Central memory CD4-positive, alpha-beta T cell (primary cell): ENCODE results near the gene KAT14.
"Not testable (repeated sequence)": the region's sequence is repeated elsewhere in the genome, so short reads cannot be mapped to it uniquely, and the experiment has no call there.

Experiments
- DNase-seq: peaks from one replicate; pipeline ENCODE4 v3.0.0; 2022
- total RNA-seq, 3 experiments: gene quantifications; one replicate each; lab custom pipeline; 2026; lab: John Stamatoyannopoulos, UW

KAT14 gene, protein sequence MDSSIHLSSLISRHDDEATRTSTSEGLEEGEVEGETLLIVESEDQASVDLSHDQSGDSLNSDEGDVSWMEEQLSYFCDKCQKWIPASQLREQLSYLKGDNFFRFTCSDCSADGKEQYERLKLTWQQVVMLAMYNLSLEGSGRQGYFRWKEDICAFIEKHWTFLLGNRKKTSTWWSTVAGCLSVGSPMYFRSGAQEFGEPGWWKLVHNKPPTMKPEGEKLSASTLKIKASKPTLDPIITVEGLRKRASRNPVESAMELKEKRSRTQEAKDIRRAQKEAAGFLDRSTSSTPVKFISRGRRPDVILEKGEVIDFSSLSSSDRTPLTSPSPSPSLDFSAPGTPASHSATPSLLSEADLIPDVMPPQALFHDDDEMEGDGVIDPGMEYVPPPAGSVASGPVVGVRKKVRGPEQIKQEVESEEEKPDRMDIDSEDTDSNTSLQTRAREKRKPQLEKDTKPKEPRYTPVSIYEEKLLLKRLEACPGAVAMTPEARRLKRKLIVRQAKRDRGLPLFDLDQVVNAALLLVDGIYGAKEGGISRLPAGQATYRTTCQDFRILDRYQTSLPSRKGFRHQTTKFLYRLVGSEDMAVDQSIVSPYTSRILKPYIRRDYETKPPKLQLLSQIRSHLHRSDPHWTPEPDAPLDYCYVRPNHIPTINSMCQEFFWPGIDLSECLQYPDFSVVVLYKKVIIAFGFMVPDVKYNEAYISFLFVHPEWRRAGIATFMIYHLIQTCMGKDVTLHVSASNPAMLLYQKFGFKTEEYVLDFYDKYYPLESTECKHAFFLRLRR
- total RNA-seq = 20.8 to 29.6 (median 21.2) reads per million in 3 experiments

DNA sequence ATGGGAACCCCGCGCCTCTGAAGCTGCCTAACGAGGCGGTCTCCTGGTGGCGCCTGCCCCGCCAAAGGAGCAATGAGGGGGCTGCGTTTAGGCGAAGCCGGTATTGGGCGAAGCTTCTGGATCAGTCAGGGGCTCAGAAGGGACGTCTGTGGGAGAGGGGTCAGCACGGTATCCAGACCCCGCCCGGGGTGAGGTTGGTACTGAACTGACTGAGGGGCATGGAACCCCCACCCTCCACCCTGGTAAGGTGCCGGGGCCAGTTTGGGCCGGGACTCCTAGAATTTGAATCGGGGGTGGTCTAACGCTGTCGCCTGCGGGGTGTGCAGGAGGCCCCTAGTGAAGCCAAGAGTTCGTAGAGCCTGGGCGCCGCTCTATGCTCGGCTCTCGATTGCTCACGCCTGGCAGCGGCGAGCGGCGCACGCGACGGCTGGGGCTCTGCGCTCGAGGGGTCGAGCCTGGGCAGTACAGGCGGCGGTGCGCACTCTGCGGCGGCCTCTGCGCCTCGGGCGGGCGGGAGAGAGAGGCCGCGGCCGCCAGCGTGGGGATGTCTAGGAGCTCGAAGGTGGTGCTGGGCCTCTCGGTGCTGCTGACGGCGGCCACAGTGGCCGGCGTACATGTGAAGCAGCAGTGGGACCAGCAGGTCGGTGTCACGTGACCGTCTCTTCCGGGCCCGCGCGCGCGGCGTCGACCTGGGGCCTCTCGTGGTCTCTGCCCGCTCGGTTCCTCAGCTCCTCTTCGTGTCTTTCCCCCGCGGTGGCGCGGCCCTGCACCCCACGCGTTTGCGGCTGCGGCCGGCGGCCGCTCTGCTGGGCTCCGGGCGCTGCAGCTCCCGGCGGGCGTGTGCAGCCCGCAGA lies at the start of gene KAT14, which contains the start of gene PET117:
TSS of gene KAT14 (plus strand) at position 452 of the 854 bp plus-strand sequence. CDS start 4,798 bp downstream, outside the sequence.
TSS of gene PET117 (plus strand) at position 452 of the 854 bp plus-strand sequence. CDS start at position 545, 93 bp downstream.
- peak; percentile 90 for DNase-seq

DNA sequence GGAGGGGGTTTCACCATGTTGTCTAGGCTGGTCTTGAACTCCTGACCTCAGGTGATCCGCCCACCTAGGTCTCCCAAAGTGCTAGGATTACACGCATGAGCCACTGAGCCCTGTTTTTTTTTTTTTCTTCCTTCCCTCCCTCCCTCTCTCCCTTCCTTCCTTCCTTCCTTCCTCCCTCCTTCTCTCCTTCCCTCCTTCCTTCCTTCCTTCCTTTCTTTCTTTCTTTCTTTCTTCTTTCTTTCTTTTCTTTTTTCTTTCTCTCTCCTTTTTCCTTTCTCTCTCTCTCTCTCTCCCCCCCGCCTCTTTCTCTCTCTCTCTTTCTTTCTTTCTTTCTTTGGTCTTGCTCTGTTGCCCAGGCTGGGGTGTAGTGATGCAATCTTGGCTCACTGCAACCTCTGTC lies 49.4 kb upstream of the KAT14 start:
- DNase-seq = not testable (repeated sequence)

DNA sequence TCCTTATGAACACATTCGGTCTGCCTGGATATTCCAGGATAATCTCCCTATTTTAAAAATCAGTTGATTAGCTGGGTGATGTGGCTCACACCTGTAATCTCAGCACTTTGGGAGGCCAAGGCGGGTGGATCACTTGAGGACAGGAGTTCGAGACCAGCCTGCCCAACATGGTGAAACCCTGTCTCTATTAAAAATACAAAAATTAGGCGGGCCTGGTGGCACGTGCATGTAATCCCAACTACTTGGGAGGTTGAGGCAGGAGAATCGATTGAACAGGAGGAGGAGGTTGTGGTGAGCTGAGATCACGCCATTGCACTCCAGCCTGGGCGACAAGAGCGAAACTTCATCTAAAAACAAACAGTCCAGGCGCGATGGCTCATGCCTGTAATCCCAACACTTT lies 48.8 kb upstream of the KAT14 start:
- not testable (repeated sequence) for DNase-seq

DNA sequence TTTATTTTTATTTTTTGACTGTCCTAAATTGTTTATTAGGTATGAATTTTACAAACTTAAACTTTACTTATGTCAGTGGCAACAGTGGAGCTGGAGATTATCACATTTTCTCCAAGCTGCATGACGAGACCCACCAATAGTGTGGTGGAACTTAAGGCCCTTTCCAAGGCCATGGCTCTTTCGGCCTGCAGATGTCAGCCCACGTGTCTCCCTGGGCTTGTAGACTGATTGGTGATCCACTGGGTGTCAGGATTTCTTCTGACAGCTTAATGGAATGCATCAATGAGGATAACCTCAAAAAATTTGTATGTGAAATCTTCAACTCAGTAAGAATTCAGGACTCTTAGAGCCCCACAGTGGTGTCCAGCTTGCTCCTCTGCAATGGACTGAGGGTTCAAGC lies 47.6 kb upstream of the KAT14 start:
- DNase-seq = no peak

DNA sequence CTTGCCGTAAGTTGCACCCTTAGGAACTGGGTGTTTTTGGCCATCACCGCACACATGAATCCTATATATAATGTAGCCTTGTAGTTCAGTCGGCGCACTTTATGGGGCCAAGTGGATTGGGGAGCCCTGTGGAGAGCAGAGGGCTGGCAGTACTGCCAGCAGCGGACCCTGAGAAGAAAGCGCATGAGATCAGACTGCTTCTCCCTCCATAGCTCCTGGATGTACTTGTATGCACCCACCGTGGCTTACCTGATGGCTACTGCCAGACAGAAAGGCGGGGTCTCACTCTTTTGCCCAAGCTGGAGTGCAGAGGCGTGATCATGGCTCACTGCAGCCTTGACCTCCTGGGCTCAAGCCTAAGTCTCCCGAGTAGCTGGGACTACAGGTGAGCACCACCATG lies 47.2 kb upstream of the KAT14 start:
- DNase-seq = no peak

DNA sequence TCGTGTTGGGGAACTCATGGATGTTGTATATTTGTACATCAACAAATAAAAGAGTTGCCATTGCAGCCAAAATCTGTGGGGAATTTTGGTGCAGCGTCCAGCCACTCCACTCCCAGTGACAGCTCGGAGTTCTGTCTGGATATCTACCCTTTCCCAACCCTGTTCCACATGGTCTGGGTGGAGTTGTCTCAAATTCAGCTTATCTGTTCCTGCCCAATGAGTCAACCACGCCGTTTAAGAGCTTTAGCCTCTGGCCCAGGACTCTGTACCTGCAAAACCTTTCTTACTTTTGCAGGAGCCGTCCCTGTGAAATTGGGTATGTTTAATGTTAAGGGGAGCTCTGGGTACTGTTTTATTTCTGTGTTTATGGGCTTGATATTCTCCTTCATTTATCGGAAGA lies 46.0 kb upstream of the KAT14 start:
- DNase-seq = no peak

DNA sequence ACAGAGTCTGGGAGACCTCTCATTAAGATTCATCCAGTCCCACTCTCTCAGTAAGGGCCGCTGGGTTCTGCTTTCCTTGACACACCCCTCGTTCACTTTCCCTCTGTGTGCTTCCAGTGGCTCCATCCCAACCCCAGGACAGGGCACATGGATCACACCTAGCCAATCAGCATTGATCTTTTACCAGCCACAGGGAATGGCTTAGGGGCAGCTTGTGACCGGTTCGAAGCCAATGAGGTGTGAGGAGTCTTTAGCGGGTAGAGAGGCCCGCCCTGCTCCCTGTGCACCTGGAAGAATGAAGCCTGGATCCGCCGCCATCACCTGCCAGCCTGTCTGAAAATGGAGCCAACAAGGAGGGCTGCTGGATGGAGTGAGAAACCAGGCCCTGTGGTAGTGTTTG lies 44.8 kb upstream of the KAT14 start:
- no peak for DNase-seq

DNA sequence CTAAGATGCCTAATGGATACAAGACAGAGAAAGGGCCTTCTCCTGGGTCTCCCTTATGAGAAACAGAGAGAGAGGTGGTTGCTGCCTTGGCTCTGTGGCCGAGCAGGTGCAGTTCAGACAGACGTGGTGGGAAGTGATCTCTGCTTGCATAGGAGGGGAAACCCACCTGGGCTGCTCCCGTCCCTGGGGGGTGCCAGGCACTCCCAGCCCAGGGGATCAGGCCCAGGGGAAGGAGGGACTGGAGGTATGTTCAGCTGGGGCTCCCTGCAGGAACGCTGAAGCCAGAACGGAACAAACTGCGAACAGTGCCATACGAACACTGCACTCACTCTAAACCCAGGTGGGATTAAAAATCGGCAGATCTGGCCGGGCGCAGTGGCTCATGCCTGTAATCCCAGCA lies 44.3 kb upstream of the KAT14 start:
- DNase-seq = no peak

DNA sequence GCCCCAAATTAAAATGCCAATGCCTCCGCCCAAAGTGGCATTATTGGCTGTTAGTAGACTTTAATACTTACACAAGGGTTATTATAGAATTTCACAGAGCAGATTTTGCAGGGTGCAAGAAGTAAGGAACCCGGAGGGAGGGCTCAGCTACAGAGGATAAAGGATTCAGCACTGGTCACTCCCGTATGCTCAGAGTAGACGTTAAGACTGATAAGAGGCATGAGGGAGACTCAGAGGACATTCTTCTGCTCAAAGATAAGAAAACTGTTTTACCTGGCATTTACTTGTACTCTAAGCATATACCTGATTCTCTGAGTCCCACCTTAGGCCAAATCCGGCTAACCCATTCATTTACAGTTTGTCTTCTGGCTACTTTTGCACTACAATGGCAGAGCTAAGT lies 43.5 kb upstream of the KAT14 start:
- no peak for DNase-seq

DNA sequence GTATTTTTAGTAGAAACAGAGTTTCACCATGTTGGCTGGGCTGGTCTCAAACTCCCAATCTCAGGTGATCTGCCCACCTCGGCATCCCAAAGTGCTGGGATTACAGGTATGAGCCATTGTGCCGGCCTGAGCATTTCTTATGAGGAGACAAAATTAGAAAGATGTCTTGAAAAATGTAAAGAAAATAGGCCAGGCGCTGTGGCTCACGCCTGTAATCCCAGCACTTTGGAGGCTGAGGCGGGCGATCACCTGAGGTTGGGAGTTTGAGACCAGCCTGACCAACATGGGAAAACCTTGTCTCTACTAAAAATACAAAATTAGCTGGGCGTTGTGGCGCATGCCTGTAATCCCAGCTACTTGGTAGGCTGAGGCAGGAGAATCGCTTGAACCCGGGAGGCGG lies 37.1 kb upstream of the KAT14 start:
- not testable (repeated sequence) for DNase-seq

DNA sequence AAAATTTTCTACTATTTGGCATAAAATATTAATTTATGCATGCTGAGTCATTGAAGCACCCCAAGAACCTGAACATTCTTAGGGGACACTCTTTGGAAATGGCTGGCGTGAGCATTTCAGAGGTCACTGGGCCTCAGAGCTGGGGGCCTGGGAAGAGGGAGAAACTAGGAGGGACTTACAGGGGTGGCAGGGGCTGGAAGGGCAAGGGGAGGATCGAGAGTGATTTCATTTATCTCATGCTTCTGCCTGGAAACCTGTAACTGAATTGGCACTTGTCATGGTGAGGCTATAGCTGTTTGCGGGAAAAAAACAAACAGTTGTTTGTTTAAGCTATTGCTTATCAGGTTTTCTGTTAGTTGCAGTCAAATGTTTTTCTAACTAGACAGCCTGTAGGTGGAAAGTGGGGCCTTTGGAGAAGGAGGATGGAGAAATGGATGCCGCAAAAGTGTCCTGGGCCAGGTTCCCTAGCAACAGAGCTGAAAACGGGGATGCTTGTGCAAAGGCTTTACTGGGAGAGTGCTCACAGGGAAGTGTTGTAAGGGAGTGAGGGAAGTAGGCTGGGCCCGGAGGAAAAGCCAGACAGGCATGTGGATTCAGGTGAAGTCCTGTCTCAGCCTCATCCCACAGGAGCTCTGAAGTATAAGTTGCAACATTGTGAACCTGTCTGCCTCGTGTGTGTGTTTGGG lies 36.4 kb upstream of the KAT14 start:
- no peak for DNase-seq

DNA sequence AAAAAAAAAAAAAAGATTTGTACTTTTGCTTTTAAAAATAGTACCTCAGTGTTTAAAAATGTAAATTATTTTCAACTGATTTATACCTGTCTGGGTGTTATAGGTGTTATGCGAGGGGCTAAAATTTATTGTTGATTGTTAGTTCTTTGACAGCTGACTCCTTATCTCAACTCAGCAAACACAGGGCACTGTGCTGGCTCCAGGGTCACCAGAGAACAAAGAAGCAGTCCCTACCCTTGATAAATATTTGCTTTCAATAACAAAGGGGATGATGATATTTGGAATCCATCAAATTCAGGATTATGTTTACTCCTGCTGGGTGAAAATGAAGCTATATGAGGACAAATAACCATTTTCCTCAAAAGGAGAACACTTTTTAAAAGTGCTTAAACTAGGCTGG lies 34.2 kb upstream of the KAT14 start:
- no peak for DNase-seq

DNA sequence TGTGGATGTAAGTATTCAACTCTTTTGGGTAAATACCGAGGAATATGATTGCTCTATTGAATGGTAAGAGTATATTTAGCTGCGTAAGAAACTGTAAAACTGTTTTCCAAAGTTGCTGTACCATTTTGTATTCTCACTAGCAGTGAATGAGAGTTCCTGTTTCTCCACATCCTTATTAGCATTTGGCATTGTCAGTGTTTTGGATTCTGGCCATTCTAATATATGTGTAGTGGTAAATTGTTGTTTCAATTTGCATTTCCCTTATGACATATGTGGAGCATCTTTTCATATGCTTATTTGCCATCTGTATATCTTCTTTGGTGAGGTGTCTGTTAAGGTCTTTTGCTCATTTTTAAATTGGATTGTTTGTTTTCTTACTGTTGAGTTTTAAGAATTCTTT lies 29.3 kb upstream of the KAT14 start:
- no peak for DNase-seq

DNA sequence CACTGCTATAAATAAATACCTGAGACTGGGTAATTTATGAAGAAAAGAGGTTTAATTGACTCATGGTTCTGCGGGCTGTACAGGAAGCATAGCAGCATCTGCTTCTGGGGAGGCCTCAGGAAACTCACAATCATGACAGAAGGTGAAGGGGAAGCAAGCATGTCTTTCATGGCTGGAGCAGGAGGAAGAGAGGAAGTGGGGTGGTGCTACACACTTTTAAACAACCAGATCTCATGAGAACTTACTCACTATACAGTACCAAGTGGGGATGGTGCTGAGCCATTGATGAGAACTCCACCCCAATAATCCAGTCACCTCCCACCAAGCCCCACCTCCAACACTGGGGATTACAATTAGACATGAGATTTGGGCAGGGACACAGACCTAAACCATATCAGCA lies 9.1 kb upstream of the KAT14 start:
- peak; percentile 5 for DNase-seq

DNA sequence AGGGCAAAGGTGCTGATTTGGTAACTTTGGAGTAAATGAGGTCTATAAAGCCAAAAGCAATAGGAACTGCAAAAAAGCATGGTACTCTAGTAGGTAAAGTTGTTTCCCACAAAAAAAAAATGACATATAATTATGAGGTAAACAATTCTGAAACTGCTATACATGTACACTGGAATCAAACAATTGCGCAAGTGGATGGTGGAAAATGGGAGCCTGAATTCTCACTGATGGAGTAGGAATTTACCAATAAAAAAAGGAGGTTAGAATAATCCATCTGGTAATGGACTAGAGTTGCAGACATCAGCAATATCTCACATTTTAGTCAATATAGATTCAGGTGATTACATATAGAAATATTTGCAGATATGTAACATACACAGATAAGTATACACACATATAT lies 5.0 kb upstream of the KAT14 start:
- no peak for DNase-seq

DNA sequence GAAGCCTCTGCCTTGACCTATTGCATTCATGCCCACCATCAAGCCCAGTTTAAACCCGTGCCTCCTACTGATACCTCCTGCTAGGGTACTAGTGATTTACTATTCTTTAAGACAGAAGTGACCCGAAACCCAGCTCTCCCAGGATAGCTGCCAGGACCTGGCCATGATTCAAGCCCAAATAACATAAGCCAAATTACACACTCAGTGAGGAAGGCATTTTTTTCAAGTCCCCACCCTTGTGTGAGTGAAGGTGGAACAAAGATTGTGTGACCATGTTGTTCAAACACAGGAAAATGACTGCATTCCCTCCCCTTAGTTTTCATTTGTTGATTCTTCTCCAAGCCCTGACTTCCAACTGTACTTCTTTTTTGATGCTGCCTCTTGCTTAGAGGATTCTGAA lies 3.7 kb upstream of the KAT14 start:
- no peak for DNase-seq

DNA sequence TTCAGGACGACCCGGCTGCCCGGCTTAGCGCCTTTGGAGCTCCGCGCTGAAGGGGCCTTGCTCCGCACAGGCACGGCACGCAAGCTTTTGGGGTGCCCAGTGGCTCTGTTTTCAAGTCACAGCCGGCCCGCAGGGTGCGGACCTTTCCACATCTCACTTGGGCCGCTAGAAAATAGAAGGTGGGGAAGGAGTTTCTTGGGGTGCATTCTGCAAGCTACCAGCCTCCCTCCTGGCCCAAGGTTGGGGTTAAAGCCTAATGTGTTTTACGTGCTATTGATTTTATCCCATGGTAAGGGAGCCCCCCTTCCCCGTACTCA lies 561 bp downstream of the KAT14 start:
- no peak for DNase-seq

DNA sequence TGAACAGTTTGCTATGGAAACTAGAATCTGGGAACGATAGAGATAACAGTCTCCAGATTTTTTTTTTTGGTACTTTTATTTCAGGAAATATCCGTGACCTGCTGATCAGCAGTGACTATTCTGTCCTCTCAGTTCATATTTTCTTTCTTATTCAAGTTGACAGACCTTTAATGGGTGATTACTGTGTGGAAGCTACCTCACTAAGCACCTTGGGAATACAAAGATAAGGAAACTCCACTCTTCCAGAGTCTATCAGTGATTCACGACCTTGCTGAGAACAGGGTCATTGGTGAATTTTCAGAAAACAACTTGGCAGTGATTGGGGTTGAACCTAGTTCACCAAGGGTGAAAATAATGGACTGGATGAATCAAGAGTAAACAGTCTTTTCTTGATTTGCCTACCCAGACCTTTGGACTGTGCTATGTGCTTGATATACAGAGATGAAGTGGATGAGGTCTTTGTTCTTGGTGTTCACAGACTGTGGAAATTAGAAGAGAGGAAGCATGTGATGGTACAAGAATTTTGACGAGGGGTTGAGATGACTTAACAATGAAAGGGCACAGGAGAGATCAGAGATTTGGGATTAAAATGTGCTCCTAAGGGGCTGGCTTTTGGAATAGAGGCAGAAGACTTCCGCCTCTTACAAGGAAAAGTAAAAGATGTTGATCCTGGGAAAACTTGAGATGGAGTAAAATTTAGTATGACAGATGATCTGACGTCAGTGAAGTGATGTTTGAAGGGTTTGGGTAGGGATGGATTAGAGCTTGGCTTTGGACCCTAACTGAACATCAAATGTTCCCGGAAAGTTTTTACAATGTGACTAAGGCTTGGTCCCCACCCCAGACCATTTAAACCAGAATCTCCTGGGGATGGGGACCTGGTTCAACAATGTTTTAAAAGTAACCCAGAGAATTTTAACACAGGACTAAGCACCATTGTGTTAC lies 1.2 kb downstream of the KAT14 start:
- no peak for DNase-seq

DNA sequence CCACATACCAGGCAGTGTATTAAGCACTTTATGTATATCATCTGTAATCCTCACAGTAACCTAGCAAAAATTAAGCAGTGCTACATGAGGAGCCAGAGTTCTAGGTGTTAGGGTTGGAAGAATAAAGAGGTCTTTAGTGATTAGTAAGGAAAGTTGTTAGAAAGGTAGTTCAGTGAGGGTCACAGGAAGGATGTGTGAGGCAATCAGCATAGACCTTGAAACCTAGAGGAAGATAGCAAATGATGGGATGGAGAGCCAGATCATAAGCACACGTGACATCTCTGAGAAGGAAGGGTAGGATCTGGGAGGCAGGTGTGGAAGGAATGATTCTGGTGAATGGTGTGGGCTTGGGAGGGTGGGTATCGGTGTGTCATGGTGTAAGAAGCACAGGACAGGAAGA lies 2.2 kb downstream of the KAT14 start:
- DNase-seq = no peak

DNA sequence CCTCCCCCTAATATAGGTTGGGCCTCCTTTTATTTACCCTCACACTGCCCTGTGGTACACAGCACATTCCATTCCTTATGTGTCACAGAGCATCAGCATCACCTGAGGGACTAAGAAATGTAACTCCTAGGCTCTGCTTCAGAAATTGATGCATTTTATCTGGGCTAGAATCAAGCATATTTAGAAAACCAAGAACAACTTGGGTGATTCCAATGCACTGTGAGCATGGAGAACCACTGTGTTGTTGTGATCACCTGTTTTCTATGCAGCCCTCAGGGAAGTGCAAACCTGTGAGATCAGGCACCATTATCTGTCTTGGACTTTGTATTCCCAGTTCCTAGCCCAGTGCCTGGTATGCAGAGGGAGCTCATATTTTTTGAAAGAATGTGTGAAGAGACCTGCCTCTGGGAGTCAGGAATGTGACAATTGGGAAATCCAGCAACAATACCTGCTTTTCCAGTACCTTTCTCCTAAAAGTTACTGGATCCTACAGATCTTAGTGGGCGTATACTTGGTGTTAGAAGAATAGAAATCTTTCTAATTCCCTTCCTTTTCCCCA lies 7.0 kb downstream of the KAT14 start:
- no peak for DNase-seq

DNA sequence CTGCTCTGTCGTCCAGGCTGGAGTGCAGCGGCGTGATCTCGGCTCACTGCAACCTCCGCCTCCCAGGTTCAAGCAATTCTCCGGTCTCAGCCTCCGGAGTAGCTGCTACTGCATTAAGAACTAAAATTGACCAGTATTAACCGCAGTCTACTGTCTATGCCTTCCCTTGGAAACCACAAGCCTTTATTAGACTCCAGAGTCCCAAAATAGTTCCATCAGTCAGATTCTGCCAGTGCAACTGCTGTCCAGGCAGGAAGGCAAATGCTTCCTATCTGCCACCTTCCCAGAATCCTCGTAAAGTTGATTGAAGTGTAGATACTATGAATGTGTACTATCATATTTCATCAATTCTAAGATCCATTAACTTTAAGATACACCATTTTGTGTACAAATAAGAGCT lies 16.7 kb downstream of the KAT14 start:
- DNase-seq = no peak
